Kidney (tissue), 14 donors: Measurements from ENCODE around the gene ZNF580. TPM values are rescaled to one million over a fixed set of nuclear protein-coding genes. Genes with fewer than 3 reads are reported as not detected.

Experiments
- DNase-seq, 5 donors: peaks; one replicate each; pipeline ENCODE4 v3.0.0-alpha.2; 2013 to 2020
- FAIRE-seq: peaks from 2 replicates; lab custom pipeline; 2012; peaks lifted over from hg19 to GRCh38; lab: Jason Lieb, UNC
- H3K27ac ChIP-seq, 2 donors: one replicate each; pipeline ENCODE4 v1.7.0; 2013; ENCODE audit warnings: low read depth in 2 of 2, low read length in 2 of 2, inconsistent platforms in 1 of 2
- H3K27me3 ChIP-seq: one replicate; pipeline ENCODE4 v1.7.1; 2013; ENCODE audit warnings: low read length, inconsistent platforms; ENCODE audit not compliant: control insufficient read depth, insufficient read depth
- H3K36me3 ChIP-seq, 3 donors: one replicate each; pipeline versions ENCODE4 v1.7.0 to v1.7.1; 2013; ENCODE audit warnings: low read length in 3 of 3, control low read depth in 1 of 3, inconsistent platforms in 1 of 3; ENCODE audit not compliant: insufficient read depth in 3 of 3, control insufficient read depth in 2 of 3
- H3K4me1 ChIP-seq, 3 donors: one replicate each; pipeline versions ENCODE4 v1.7.0 to v1.7.1; 2013; ENCODE audit warnings: low read length in 3 of 3, inconsistent platforms in 1 of 3, low read depth in 1 of 3; ENCODE audit not compliant: control insufficient read depth in 2 of 3, insufficient read depth in 2 of 3
- H3K4me3 ChIP-seq, 3 donors: one replicate each; pipeline versions ENCODE4 v1.7.0 to v1.8.1; 2013; ENCODE audit warnings: low read length in 3 of 3, control low read depth in 1 of 3, inconsistent platforms in 1 of 3
- H3K9ac ChIP-seq, 3 donors: one replicate each; pipeline versions ENCODE4 v1.7.0 to v1.7.1; 2013; ENCODE audit warnings: low read length in 3 of 3, control low read depth in 1 of 3, inconsistent platforms in 1 of 3
- H3K9me3 ChIP-seq, 3 donors: one replicate each; pipeline versions ENCODE4 v1.7.0 to v1.7.1; 2013; ENCODE audit warnings: low read length in 3 of 3, control low read depth in 1 of 3, inconsistent platforms in 1 of 3; ENCODE audit not compliant: control insufficient read depth in 2 of 3, insufficient read depth in 1 of 3
- CTCF ChIP-seq: IDR thresholded peaks from 3 replicates; pipeline ENCODE4 v1.5.1; 2012; ENCODE audit warnings: mild to moderate bottlenecking, moderate library complexity, borderline replicate concordance; ENCODE audit not compliant: insufficient read depth; ENCODE audit errors: extremely low read depth
- intact Hi-C: fragments of 100-400 bp; cut with DNase I; formaldehyde crosslinking; loops from one replicate; pipeline ENCODE4 v1.11.1; 2022
- polyA plus RNA-seq: library from polyadenylated mRNA; stranded (reverse); fragments of 350-450 nt; fragmentation: Illumina TruSeq; extraction: RNeasy Lipid Tissue Mini Kit (QIAGEN cat#74804); gene quantifications from one replicate; pipeline ENCODE4 v1.2.3, GENCODE V29; 2014; ENCODE audit warnings: low read depth, low replicate concordance; ENCODE audit not compliant: insufficient read depth
- total RNA-seq: library from RNA; stranded (reverse); fragmentation: NEBNext Ultra II Directional; extraction: Animal tissue kit (Norgen Biotek cat#: 25700); gene quantifications from one replicate; pipeline ENCODE4 v1.2.1, GENCODE V29; 2021
- donor health status: control.
- donor health status: control.
- donor health status: control.
- donor health status: control.
- donor health status: control.
- donor health status: DM: yes; HTN: yes; CAD: no.
- donor health status: Normal renal cell carcinoma (clear cell type).

ZNF580 gene
- total and polyA plus RNA-seq, 2 donors from 2014 or later = 47.0 to 56.8 TPM

DNA sequence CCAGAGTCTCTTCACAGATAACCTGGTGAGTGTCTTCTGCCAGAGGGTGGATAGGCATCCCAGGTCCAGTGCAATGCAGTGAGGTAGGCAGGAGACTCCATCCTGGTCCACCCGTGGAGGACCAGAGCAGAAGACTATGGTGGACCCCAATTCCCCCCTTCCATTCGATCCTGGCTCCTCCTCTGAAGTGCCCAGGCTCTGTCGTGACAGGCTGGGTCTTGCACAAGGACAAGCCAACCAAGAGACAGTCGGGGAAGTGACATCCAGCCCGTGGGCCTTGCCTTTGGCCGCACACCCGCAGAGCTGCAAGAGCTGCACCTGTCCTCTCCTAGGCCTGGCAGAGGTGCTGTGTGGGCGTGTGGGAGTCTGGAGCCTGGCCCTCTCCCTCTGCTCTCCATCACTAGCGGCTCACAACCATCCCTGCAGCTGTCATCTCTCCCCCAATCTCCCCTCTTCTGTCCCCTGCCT, 19.6 kb upstream of the ZNF580 start:
- FAIRE-seq (no peak), DNase-seq (no peak)
- H3K9ac ChIP-seq = no peak overlapping the region
- H3K36me3 ChIP-seq = peaks cover 0 to 6% (median 0%) of the 10 kb centered on the region in 3 donors
- TF ChIP-seq CTCF = no peak
- no peaks in the 10 kb centered on the region for H3K27me3 ChIP-seq
- peaks cover 2 to 6% (median 5%) of the 10 kb centered on the region in 3 donors for H3K4me1 ChIP-seq
- no peak overlapping the region for H3K4me3 ChIP-seq
- no peaks in the 10 kb centered on the region for H3K9me3 ChIP-seq
- H3K27ac ChIP-seq = no peak overlapping the region
- intact Hi-C loops = no loop called here

DNA sequence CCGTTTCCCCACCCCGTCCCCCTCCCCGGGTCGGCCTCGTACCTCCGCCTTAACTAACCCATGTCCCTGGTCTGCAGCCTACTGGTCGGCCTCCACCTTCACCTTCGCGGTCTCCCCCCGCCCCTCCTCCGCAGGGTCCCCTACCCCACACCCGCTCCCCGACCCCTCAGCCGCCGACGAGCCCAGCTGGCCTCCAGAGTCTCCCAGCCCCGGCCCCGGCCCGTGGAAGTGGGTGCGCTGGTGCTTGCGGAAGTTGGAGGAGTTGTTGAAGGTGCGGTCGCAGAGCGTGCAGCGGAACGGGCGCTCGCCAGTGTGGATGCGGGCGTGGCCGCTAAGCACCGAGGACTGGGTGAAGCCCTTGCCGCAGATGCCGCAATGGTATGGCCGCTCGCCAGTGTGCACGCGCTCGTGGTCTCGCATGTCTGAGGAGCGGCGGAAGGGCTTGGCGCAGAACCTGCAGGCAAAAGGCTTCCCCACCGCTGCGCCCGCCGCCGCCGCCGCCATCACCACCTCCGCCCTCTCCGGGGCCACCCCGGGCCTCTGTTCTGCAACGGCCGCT, 19.1 kb upstream of the ZNF580 start:
- Histone ChIP-seq H3K36me3 (peaks cover 0 to 6% (median 0%) of the 10 kb centered on the region in 3 donors), H3K9me3 (no peaks in the 10 kb centered on the region), H3K9ac (no peak overlapping the region), H3K4me3 (no peak overlapping the region), H3K4me1 (peaks cover 2 to 6% (median 5%) of the 10 kb centered on the region in 3 donors), H3K27me3 (no peaks in the 10 kb centered on the region), H3K27ac (no peak overlapping the region)
- DNase-seq (peak in 1 of 5 donors; percentile 71), FAIRE-seq (no peak)
- TF ChIP-seq CTCF = no peak
- intact Hi-C loops = no loop called here

- intact Hi-C loops = no loop called here
- peaks cover 0 to 6% (median 0%) of the 10 kb centered on the region in 3 donors for H3K36me3 ChIP-seq
- peaks cover 2 to 6% (median 5%) of the 10 kb centered on the region in 3 donors for H3K4me1 ChIP-seq
- no peak for DNase-seq
- TF ChIP-seq CTCF = no peak
- no peaks in the 10 kb centered on the region for H3K27me3 ChIP-seq
- H3K27ac ChIP-seq = no peak overlapping the region
- H3K9ac ChIP-seq = no peak overlapping the region
- H3K4me3 ChIP-seq = no peak overlapping the region
- no peak for FAIRE-seq
- H3K9me3 ChIP-seq = no peaks in the 10 kb centered on the region
Observed at GRCh38 chr19:55622242-55622969, 18.4 kb upstream of the ZNF580 start.
